IMR-90 (cell line): Measurements from ENCODE around the gene NAA80. TPM values are rescaled to one million over a fixed set of nuclear protein-coding genes. Genes with fewer than 3 reads are reported as not detected.

ENCODE experiments used
- ATAC-seq: fragments of 200-7000 bp; cut with Tn5 transposase; 2 replicates; pipeline ENCODE4 v1.9.1; 2020; ENCODE audit warnings: low read depth, mild to moderate bottlenecking, moderate library complexity
- BruUV-seq: library from RNA; stranded (reverse); fragments of 400-500 nt; replicated peaks from 2 replicates; lab custom pipeline; 2021; lab: Mats Ljungman, UMichigan
- CTCF ChIA-PET: fragments of 300-600 bp; formaldehyde crosslinking; extraction: SDS; loops from one replicate; lab custom pipeline; 2021; ENCODE audit warnings: antibody characterized with exemption; lab: Yijun Ruan, JAX
- POLR2A ChIA-PET: fragments of 300-600 bp; sonication (Branson Sonifier 250); formaldehyde crosslinking; loops from one replicate; lab custom pipeline; 2022; ENCODE audit warnings: antibody characterized with exemption; ENCODE audit not compliant: unreplicated experiment; lab: Charles Lee
- DNase-seq: peaks from one replicate; pipeline ENCODE4 v3.0.0; 2013
- H2AFZ ChIP-seq: replicated peaks from 2 replicates; pipeline ENCODE3; 2013; ENCODE audit warnings: low read length, mild to moderate bottlenecking; ENCODE audit not compliant: poor library complexity
- H2AK5ac ChIP-seq: 2 replicates; pipeline ENCODE4 v1.6.1; 2013; ENCODE audit warnings: low read depth, low read length, inconsistent platforms
- H2AK9ac ChIP-seq: replicated peaks from 2 replicates; pipeline ENCODE3; 2013; ENCODE audit warnings: mild to moderate bottlenecking, low read depth, low read length, moderate library complexity; ENCODE audit not compliant: poor library complexity
- H2BK120ac ChIP-seq: 2 replicates; pipeline ENCODE4 v1.6.1; 2013; ENCODE audit warnings: low read depth, low read length, inconsistent platforms
- H2BK15ac ChIP-seq: 3 replicates; pipeline ENCODE4 v1.6.1; 2013; ENCODE audit warnings: low read depth, low read length, inconsistent platforms
- H2BK20ac ChIP-seq: 2 replicates; pipeline ENCODE4 v1.6.1; 2013; ENCODE audit warnings: low read depth, mild to moderate bottlenecking, inconsistent platforms, low read length, moderate library complexity
- H2BK5ac ChIP-seq: 2 replicates; pipeline ENCODE4 v1.6.1; 2013; ENCODE audit warnings: mild to moderate bottlenecking, low read depth, low read length, inconsistent platforms; ENCODE audit not compliant: poor library complexity, severe bottlenecking
- H3K14ac ChIP-seq: replicated peaks from 2 replicates; pipeline ENCODE4 v1.6.1; 2013; ENCODE audit warnings: low read depth, low read length, inconsistent platforms
- H3K18ac ChIP-seq: 2 replicates; pipeline ENCODE4 v1.6.1; 2013; ENCODE audit warnings: low read depth, low read length, control low read depth
- H3K23ac ChIP-seq: 2 replicates; pipeline ENCODE4 v1.6.1; 2013; ENCODE audit warnings: low read depth, low read length, inconsistent platforms
- H3K27ac ChIP-seq: 2 replicates; pipeline ENCODE4 v1.5.1; 2013; ENCODE audit warnings: mild to moderate bottlenecking, control low read depth, low read length; ENCODE audit not compliant: insufficient read depth
- H3K27me3 ChIP-seq: 2 replicates; pipeline ENCODE4 v1.6.1; 2013; ENCODE audit warnings: low read length; ENCODE audit not compliant: control insufficient read depth, insufficient read depth
- H3K36me3 ChIP-seq: 2 replicates; pipeline ENCODE4 v1.6.1; 2013; ENCODE audit warnings: low read length, mixed read lengths; ENCODE audit not compliant: control insufficient read depth, insufficient read depth
- H3K4ac ChIP-seq: 2 replicates; pipeline ENCODE4 v1.6.1; 2013; ENCODE audit warnings: low read depth, low read length, inconsistent platforms
- H3K4me1 ChIP-seq: 2 replicates; pipeline ENCODE4 v1.6.1; 2013; ENCODE audit warnings: low read length, mixed read lengths; ENCODE audit not compliant: control insufficient read depth, insufficient read depth
- H3K4me2 ChIP-seq: 2 replicates; pipeline ENCODE4 v1.6.1; 2013; ENCODE audit warnings: low read depth, mild to moderate bottlenecking, control low read depth, low read length, moderate library complexity
- H3K4me3 ChIP-seq: 2 replicates; pipeline ENCODE4 v1.5.1; 2013; ENCODE audit warnings: low read depth, mild to moderate bottlenecking, control low read depth, low read length, moderate library complexity; ENCODE audit not compliant: insufficient read depth
- H3K56ac ChIP-seq: 2 replicates; pipeline ENCODE4 v1.6.1; 2013; ENCODE audit warnings: low read length, inconsistent platforms; ENCODE audit not compliant: insufficient read depth; ENCODE audit errors: extremely low read depth
- H3K79me1 ChIP-seq, 2 experiments: 2 replicates each; pipeline ENCODE4 v1.6.1; 2013; ENCODE audit warnings: low read length in 2 of 2, inconsistent platforms in 1 of 2, low read depth in 1 of 2
- H3K9ac ChIP-seq: 2 replicates; pipeline ENCODE4 v1.6.1; 2013; ENCODE audit warnings: low read depth, low read length, control low read depth
- H3K9me1 ChIP-seq: 2 replicates; pipeline ENCODE4 v1.6.1; 2013; ENCODE audit warnings: low read length, inconsistent platforms; ENCODE audit not compliant: insufficient read depth
- H3K9me3 ChIP-seq: 2 replicates; pipeline ENCODE4 v1.6.1; 2013; ENCODE audit warnings: low read length; ENCODE audit not compliant: control insufficient read depth, insufficient read depth
- H4K20me1 ChIP-seq: 2 replicates; pipeline ENCODE4 v1.6.1; 2013; ENCODE audit warnings: low read length, inconsistent platforms; ENCODE audit not compliant: insufficient read depth
- H4K5ac ChIP-seq: 2 replicates; pipeline ENCODE4 v1.6.1; 2013; ENCODE audit warnings: mild to moderate bottlenecking, low read depth, low read length, control low read depth
- H4K8ac ChIP-seq, 2 experiments: 2 replicates each; pipeline ENCODE4 v1.6.1; 2013; ENCODE audit warnings: low read depth in 2 of 2, low read length in 2 of 2, control low read depth in 1 of 2, inconsistent platforms in 1 of 2
- H4K91ac ChIP-seq: 2 replicates; pipeline ENCODE4 v1.6.1; 2013; ENCODE audit warnings: low read depth, low read length, inconsistent platforms; ENCODE audit not compliant: insufficient read depth
- CTCF ChIP-seq: conservative IDR thresholded peaks from 2 replicates; pipeline ENCODE4 v1.5.1; 2012; ENCODE audit warnings: mild to moderate bottlenecking, low read depth, low read length, improper control_type of control experiment
- FOS ChIP-seq: fragments of 150-350 bp; IDR thresholded peaks from 2 replicates; pipeline ENCODE4 v1.6.1; 2016; ENCODE audit warnings: low read depth, low read length
- MAZ ChIP-seq: IDR thresholded peaks from 2 replicates; pipeline ENCODE4 v1.6.1; 2012; ENCODE audit warnings: low read depth, mild to moderate bottlenecking, low read length, improper control_type of control experiment, moderate library complexity, borderline replicate concordance
- POLR2A ChIP-seq: IDR thresholded peaks from 2 replicates; pipeline ENCODE4 v1.6.1; 2012; ENCODE audit warnings: mild to moderate bottlenecking, low read depth, low read length
- RFX5 ChIP-seq: IDR thresholded peaks from 2 replicates; pipeline ENCODE4 v1.8.0; 2012; ENCODE audit warnings: low read depth, mild to moderate bottlenecking, low read length, moderate library complexity
- WGBS, 2 experiments: methylation state at CpG; one replicate each; pipeline versions ENCODE4 v1.1.5 to v1.1.7; 2013; ENCODE audit warnings: missing lambda C conversion rate in 2 of 2; ENCODE audit not compliant: insufficient read length in 1 of 2; ENCODE audit errors: extremely low coverage in 2 of 2; 5-methylcytosine and 5-hydroxymethylcytosine counted together
- dilution Hi-C: fragments of 300-500 bp; cut with HindIII; formaldehyde crosslinking; loops from one replicate; pipeline ENCODE4 v1.14.3; 2018; ENCODE audit warnings: low sequenced_read_pairs; ENCODE audit not compliant: unreplicated experiment
- in situ Hi-C: fragments of 300-500 bp; cut with MboI; formaldehyde crosslinking; loops from 3 replicates; pipeline ENCODE4 v1.14.3; 2019; ENCODE audit warnings: low sequenced_read_pairs, inconsistent platforms, mixed read lengths
- intact Hi-C: fragments of 100-400 bp; cut with micrococcal nuclease; formaldehyde crosslinking; loops from 2 replicates; pipeline ENCODE4 v1.10.0; 2022
- polyA plus RNA-seq, 3 experiments: library from polyadenylated mRNA; depleted of rRNA; stranded (reverse); fragments of >200 nt; gene quantifications; 2 replicates each; pipeline ENCODE4 v1.2.3, GENCODE V29; 2012; ENCODE audit warnings: low replicate concordance in 1 of 3
- total RNA-seq: library from RNA; depleted of rRNA; stranded (reverse); fragments of >200 nt; gene quantifications from 2 replicates; pipeline ENCODE4 v1.2.3, GENCODE V29; 2012

NAA80 gene
- total and polyA plus RNA-seq, 2 of the 4 experiments (the other 2 are of a cell fraction): 5.0 to 14.4 TPM

DNA sequence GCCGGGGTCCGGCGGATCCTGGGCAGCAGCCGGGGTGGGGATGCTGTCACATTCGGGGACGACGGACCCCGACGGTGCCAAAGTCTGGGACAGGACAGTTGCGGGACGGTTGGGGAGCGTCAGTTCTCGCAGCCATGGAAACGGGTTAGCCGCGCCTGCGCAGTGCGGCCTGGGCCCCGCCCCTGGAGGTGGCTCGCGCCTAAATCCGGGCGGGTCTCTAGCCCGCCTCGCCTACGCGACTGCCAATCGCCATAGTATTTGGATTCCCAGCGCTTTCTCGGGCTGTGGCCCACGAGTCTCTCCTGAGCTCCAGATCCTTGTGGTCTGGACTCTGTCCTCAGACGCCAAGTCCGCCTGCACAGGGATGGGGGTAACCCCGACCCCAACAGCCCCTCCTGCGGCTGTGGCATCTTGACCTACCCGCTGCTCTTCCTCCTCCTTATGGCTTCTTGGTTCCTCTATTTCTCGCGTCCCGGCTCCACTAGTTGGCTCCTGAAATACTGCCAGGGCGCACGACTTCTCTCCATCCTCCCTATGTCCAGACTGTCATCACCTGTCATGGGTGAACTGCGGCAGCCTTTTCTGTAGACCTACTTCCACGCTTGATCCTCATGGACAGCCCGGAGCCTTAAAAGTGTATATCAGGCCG, 46.5 kb upstream of the NAA80 start, which contains the start of gene ZMYND10:
ZMYND10 (minus strand) TSS at position 147 of the 649 bp plus-strand sequence. CDS start 153 bp downstream, outside the sequence.
- Histone ChIP-seq H2AFZ (peak within 1 kb of the TSS; percentile 95), H3K18ac (no peak within 1 kb of the TSS), H3K27ac (no peak within 1 kb of the TSS; the same call in 1 of the 2 replicates), H3K56ac (0 out of 2 replicates have a peak within 1 kb of the TSS, but pooled peaks have one; percentile 14), H4K20me1 (peaks cover 2% of the 10 kb centered on the region), H3K4ac (peak within 1 kb of the TSS; percentile 11; the same call in 1 of the 2 replicates), H2AK9ac (peak within 1 kb of the TSS; percentile 47), H4K8ac (peak within 1 kb of the TSS in 1 of 2 experiments; percentile 54; a peak in 1 of 4 replicates), H2BK15ac (no peak within 1 kb of the TSS), H4K5ac (0 out of 2 replicates have a peak within 1 kb of the TSS, but pooled peaks have one; percentile 1), H3K4me3 (peak within 1 kb of the TSS; percentile 48), H2BK120ac (peak within 1 kb of the TSS; percentile 8; the same call in 1 of the 2 replicates), H2BK20ac (no peak within 1 kb of the TSS), H3K9ac (peak within 1 kb of the TSS; percentile 47), H3K14ac (peak within 1 kb of the TSS; percentile 7; the same call in 1 of the 2 replicates), H3K4me2 (peak within 1 kb of the TSS; percentile 99), H3K23ac (no peak within 1 kb of the TSS), H3K9me3 (no peaks in the 10 kb centered on the region), H2BK5ac (no peak within 1 kb of the TSS), H3K4me1 (peaks cover 9% of the 10 kb centered on the region), H4K91ac (no peak within 1 kb of the TSS), H3K27me3 (no peaks in the 10 kb centered on the region), H3K9me1 (no peaks in the 10 kb centered on the region; the same call in none of the 2 replicates), H2AK5ac (0 out of 2 replicates have a peak within 1 kb of the TSS, but pooled peaks have one; percentile 17), H3K79me1 (peaks cover 14 to 23% of the 10 kb centered on the region in 2 experiments), H3K36me3 (peaks cover 9% of the 10 kb centered on the region; the same call in 1 of the 2 replicates)
- WGBS, 2 experiments: 12% methylated on average over 20 of the region's 45 CpGs; no CpG with 5 or more reads in 1 of the 2 experiments
- intact Hi-C loops: loop anchor here (2.0 to 5.0 kb wide), 2 partner anchors 205 to 1042 kb away; partner anchors contain the start of gene MANF
- dilution Hi-C loops: no loop called here
- in situ Hi-C loops: loop anchor here (5.0 to 25.0 kb wide), 4 partner anchors 202 to 1817 kb away; partner anchors contain the start of genes ABHD14B, GPR62, MANF and PCBP4
- no TSS peak for BruUV-seq
- ChIA-PET CTCF (interaction anchor here (0.6 kb wide), 1 partner anchor 197 kb away, joined by 5 read pairs; no protein-coding TSS in a partner anchor), POLR2A (no interaction called here)
- ATAC-seq (peak; percentile 67), DNase-seq (peak; percentile 28)
- TF ChIP-seq CTCF: no peak
- TF ChIP-seq FOS: no peak
- TF ChIP-seq MAZ: no peak
- no peak for TF ChIP-seq POLR2A
- no peak for TF ChIP-seq RFX5
